H1 (cell line): ENCODE results near the gene COQ2. TPM values are rescaled to one million over a fixed set of nuclear protein-coding genes. Genes with fewer than 3 reads are reported as not detected.

Source experiments
- CTCF ChIA-PET: fragments of 300-600 bp; sonication (Branson Sonifier 250); formaldehyde crosslinking; loops from one replicate; lab custom pipeline; 2021; ENCODE audit not compliant: partially characterized antibody; lab: Charles Lee
- POLR2A ChIA-PET: fragments of 300-600 bp; sonication (Branson Sonifier 250); formaldehyde crosslinking; loops from one replicate; lab custom pipeline; 2021; ENCODE audit warnings: inconsistent platforms; ENCODE audit not compliant: partially characterized antibody; lab: Charles Lee
- DNase-seq, 2 experiments: peaks; one replicate each; pipeline versions ENCODE4 v3.0.0 to v3.0.0-alpha.2; 2010 to 2022; ENCODE audit warnings: low spot score in 2 of 2, low read depth in 1 of 2, mixed read lengths in 1 of 2
- FAIRE-seq: peaks from 2 replicates; lab custom pipeline; 2011; peaks lifted over from hg19 to GRCh38; lab: Jason Lieb, UNC
- H2AFZ ChIP-seq: 2 replicates; pipeline ENCODE4 v1.8.1; 2012; ENCODE audit warnings: low read length, inconsistent platforms
- H2AK5ac ChIP-seq: 2 replicates; pipeline ENCODE4 v1.6.1; 2013; ENCODE audit warnings: low read depth, low read length
- H2BK120ac ChIP-seq: replicated peaks from 2 replicates; pipeline ENCODE3; 2013; ENCODE audit warnings: low read depth, low read length, inconsistent platforms
- H2BK12ac ChIP-seq: 2 replicates; pipeline ENCODE4 v1.6.1; 2013; ENCODE audit warnings: low read depth, low read length
- H2BK15ac ChIP-seq: 2 replicates; pipeline ENCODE4 v1.6.1; 2013; ENCODE audit warnings: low read length
- H2BK20ac ChIP-seq: 2 replicates; pipeline ENCODE4 v1.6.1; 2013; ENCODE audit warnings: low read length
- H2BK5ac ChIP-seq: 2 replicates; pipeline ENCODE4 v1.6.1; 2013; ENCODE audit warnings: low read depth, low read length
- H3K14ac ChIP-seq: 2 replicates; pipeline ENCODE4 v1.6.1; 2013; ENCODE audit warnings: inconsistent platforms; ENCODE audit not compliant: insufficient read length
- H3K18ac ChIP-seq: 2 replicates; pipeline ENCODE4 v1.6.1; 2013; ENCODE audit warnings: low read length; ENCODE audit errors: extremely low read depth
- H3K23ac ChIP-seq: 2 replicates; pipeline ENCODE4 v1.6.1; 2013; ENCODE audit warnings: inconsistent platforms; ENCODE audit not compliant: insufficient read length
- H3K23me2 ChIP-seq: 2 replicates; pipeline ENCODE4 v1.6.1; 2013; ENCODE audit warnings: low read depth, low read length
- H3K27ac ChIP-seq: 2 replicates; pipeline ENCODE4 v1.6.1; 2011; ENCODE audit warnings: low read depth, low read length, inconsistent platforms
- H3K27me3 ChIP-seq, 4 experiments: replicated peaks in 1 of 4; 1 replicate in 1 of 4; 2 replicates in 3 of 4; pipeline versions ENCODE4 v1.6.1 to v1.8.1; 2011 to 2013; ENCODE audit warnings: low read length in 3 of 4, mild to moderate bottlenecking in 3 of 4, inconsistent platforms in 2 of 4, mixed read lengths in 2 of 4, moderate library complexity in 1 of 4; ENCODE audit not compliant: control insufficient read depth in 3 of 4, insufficient read depth in 3 of 4; ENCODE audit errors: extremely low read depth in 1 of 4
- H3K36me3 ChIP-seq, 4 experiments: 2 replicates each; pipeline versions ENCODE4 v1.6.1 to v1.8.1; 2011 to 2013; ENCODE audit warnings: mild to moderate bottlenecking in 4 of 4, low read length in 3 of 4, moderate library complexity in 2 of 4, control low read depth in 1 of 4, inconsistent platforms in 1 of 4; ENCODE audit not compliant: insufficient read depth in 4 of 4, control insufficient read depth in 2 of 4
- H3K4ac ChIP-seq: replicated peaks from 2 replicates; pipeline ENCODE3; 2013; ENCODE audit warnings: low read length, low read depth, mixed read lengths, inconsistent platforms; ENCODE audit not compliant: insufficient read length
- H3K4me1 ChIP-seq, 4 experiments: replicated peaks in 1 of 4; 1 replicate in 1 of 4; 2 replicates in 3 of 4; pipeline versions ENCODE4 v1.6.1 to v1.8.1; 2011 to 2013; ENCODE audit warnings: low read length in 3 of 4, inconsistent platforms in 2 of 4, mixed read lengths in 1 of 4; ENCODE audit not compliant: insufficient read depth in 4 of 4, control insufficient read depth in 3 of 4
- H3K4me2 ChIP-seq, 2 experiments: 2 replicates each; pipeline versions ENCODE4 v1.6.1 to v1.8.1; 2011 to 2013; ENCODE audit warnings: low read depth in 2 of 2, low read length in 2 of 2, control low read depth in 1 of 2, inconsistent platforms in 1 of 2, mild to moderate bottlenecking in 1 of 2; ENCODE audit not compliant: insufficient read depth in 1 of 2
- H3K4me3 ChIP-seq, 4 experiments: fragments of 200-600, 300-600 bp in 1 of 4; sonication (generic), shearing (Covaris generic), sonication (Bioruptor Twin) in 1 of 4; 2 replicates each; pipeline versions ENCODE4 v1.5.1 to v1.8.1; 2011 to 2016; ENCODE audit warnings: low read length in 4 of 4, low read depth in 3 of 4, control low read depth in 2 of 4, inconsistent platforms in 2 of 4, mild to moderate bottlenecking in 2 of 4, mixed read lengths in 1 of 4, moderate library complexity in 1 of 4; ENCODE audit not compliant: insufficient read depth in 2 of 4; ENCODE audit errors: extremely low read depth in 1 of 4
- H3K56ac ChIP-seq: replicated peaks from 2 replicates; pipeline ENCODE3; 2013; ENCODE audit warnings: low read depth, mild to moderate bottlenecking, mixed read lengths, low read length, inconsistent platforms; ENCODE audit not compliant: insufficient read length
- H3K79me1 ChIP-seq: 2 replicates; pipeline ENCODE4 v1.6.1; 2013; ENCODE audit warnings: low read depth, low read length, control low read depth
- H3K79me2 ChIP-seq, 2 experiments: 2 replicates each; pipeline versions ENCODE4 v1.6.1 to v1.8.1; 2012 to 2013; ENCODE audit warnings: low read length in 2 of 2, mild to moderate bottlenecking in 2 of 2, inconsistent platforms in 1 of 2; ENCODE audit not compliant: insufficient read depth in 2 of 2, control insufficient read depth in 1 of 2
- H3K9ac ChIP-seq, 4 experiments: replicated peaks in 1 of 4; 1 replicate in 1 of 4; 2 replicates in 3 of 4; pipeline versions ENCODE4 v1.6.1 to v1.8.1; 2011 to 2013; ENCODE audit warnings: low read depth in 3 of 4, low read length in 3 of 4, control low read depth in 2 of 4, mild to moderate bottlenecking in 2 of 4, moderate library complexity in 2 of 4, inconsistent platforms in 1 of 4; ENCODE audit errors: extremely low read depth in 1 of 4
- H3K9me3 ChIP-seq, 2 experiments: 2 replicates each; pipeline versions ENCODE4 v1.6.1 to v1.8.1; 2012 to 2013; ENCODE audit warnings: mild to moderate bottlenecking in 2 of 2, moderate library complexity in 2 of 2, control low read depth in 1 of 2, inconsistent platforms in 1 of 2, low read depth in 1 of 2, low read length in 1 of 2, mixed read lengths in 1 of 2; ENCODE audit not compliant: insufficient read depth in 2 of 2
- H4K20me1 ChIP-seq, 2 experiments: replicated peaks in 1 of 2; 2 replicates each; pipeline versions ENCODE3 to v1.8.1; 2011 to 2013; ENCODE audit warnings: inconsistent platforms in 2 of 2, low read length in 2 of 2, mild to moderate bottlenecking in 1 of 2; ENCODE audit not compliant: insufficient read depth in 2 of 2, control insufficient read depth in 1 of 2
- H4K5ac ChIP-seq: 2 replicates; pipeline ENCODE4 v1.6.1; 2013; ENCODE audit warnings: low read length, low read depth, mixed read lengths, inconsistent platforms; ENCODE audit not compliant: insufficient read length
- H4K8ac ChIP-seq: 2 replicates; pipeline ENCODE4 v1.8.0; 2013; ENCODE audit warnings: mild to moderate bottlenecking, moderate library complexity, low read length, inconsistent platforms; ENCODE audit not compliant: insufficient read depth; ENCODE audit errors: extremely low read depth
- H4K91ac ChIP-seq: replicated peaks from 2 replicates; pipeline ENCODE3; 2013; ENCODE audit warnings: low read length, mixed read lengths, inconsistent platforms; ENCODE audit not compliant: insufficient read length
- ASH2L ChIP-seq: fragments of 200-600, 300-600 bp; sonication (generic); IDR thresholded peaks from one replicate; pipeline ENCODE4 v1.7.1; 2017; ENCODE audit warnings: low read length
- CBX5 ChIP-seq: fragments of 300-800, 300-1000 bp; sonication (generic); IDR thresholded peaks from 2 replicates; pipeline ENCODE4 v1.7.1; 2016; ENCODE audit warnings: antibody characterized with exemption, low read length, low read depth
- CEBPB ChIP-seq: IDR thresholded peaks from 2 replicates; pipeline ENCODE4 v1.6.1; 2012; ENCODE audit warnings: low read depth, low read length
- EP300 ChIP-seq, 2 experiments: IDR thresholded peaks; 1 replicate in 1 of 2; 2 replicates in 1 of 2; pipeline ENCODE4 v1.6.1; 2011 to 2012; ENCODE audit warnings: low read depth in 2 of 2, low read length in 2 of 2, mild to moderate bottlenecking in 2 of 2, borderline replicate concordance in 1 of 2, inconsistent platforms in 1 of 2, moderate library complexity in 1 of 2
- EZH2 ChIP-seq: fragments of 200-600 bp; sonication (generic); IDR thresholded peaks from 2 replicates; pipeline ENCODE4 v1.7.1; 2012; ENCODE audit warnings: low read depth, mild to moderate bottlenecking, moderate library complexity, low read length, inconsistent platforms; ENCODE audit not compliant: severe bottlenecking
- HDAC6 ChIP-seq: IDR thresholded peaks from one replicate; pipeline ENCODE4 v1.7.1; 2012; ENCODE audit warnings: low read depth, mild to moderate bottlenecking, inconsistent platforms, low read length, moderate library complexity
- MAFK ChIP-seq: IDR thresholded peaks from 2 replicates; pipeline ENCODE4 v1.6.1; 2012; ENCODE audit warnings: low read depth, mild to moderate bottlenecking, improper control_type of control experiment, low read length
- NRF1 ChIP-seq: IDR thresholded peaks from 2 replicates; pipeline ENCODE4 v1.6.1; 2011; ENCODE audit warnings: mild to moderate bottlenecking, low read depth, low read length, improper control_type of control experiment
- RBBP5 ChIP-seq: IDR thresholded peaks from 2 replicates; pipeline ENCODE4 v1.7.1; 2012; ENCODE audit warnings: low read depth, mild to moderate bottlenecking, inconsistent platforms, low read length, moderate library complexity, borderline replicate concordance
- RXRA ChIP-seq: IDR thresholded peaks from 2 replicates; pipeline ENCODE4 v1.6.1; 2011; ENCODE audit warnings: low read depth, mild to moderate bottlenecking, low read length, moderate library complexity; ENCODE audit not compliant: insufficient read depth
- SIN3A ChIP-seq, 2 experiments: IDR thresholded peaks in 1 of 2; conservative IDR thresholded peaks in 1 of 2; 2 replicates each; pipeline ENCODE4 v1.6.1; 2011 to 2012; ENCODE audit warnings: low read length in 2 of 2, improper control_type of control experiment in 1 of 2, low read depth in 1 of 2, mild to moderate bottlenecking in 1 of 2
- SP2 ChIP-seq: IDR thresholded peaks from 2 replicates; pipeline ENCODE4 v1.6.1; 2012; ENCODE audit warnings: mild to moderate bottlenecking, low read length, inconsistent platforms
- SP4 ChIP-seq: IDR thresholded peaks from 2 replicates; pipeline ENCODE4 v1.6.1; 2012; ENCODE audit warnings: low read length, inconsistent platforms
- TAF1 ChIP-seq: IDR thresholded peaks from 2 replicates; pipeline ENCODE4 v1.6.1; 2011; ENCODE audit warnings: mild to moderate bottlenecking, low read depth, low read length
- WGBS, 2 experiments: shearing (Covaris generic) in 1 of 2; methylation state at CpG; one replicate each; pipeline versions ENCODE4 v1.1.6 to v1.1.7; 2013 to 2015; ENCODE audit warnings: low lambda C conversion rate in 2 of 2, mixed read lengths in 2 of 2, inconsistent platforms in 1 of 2, low coverage in 1 of 2, missing lambda C conversion rate in 1 of 2; ENCODE audit not compliant: insufficient replicate concordance in 2 of 2, insufficient coverage in 1 of 2, insufficient read length in 1 of 2; ENCODE audit errors: extremely low coverage in 1 of 2, missing lambda C conversion rate in 1 of 2; 5-methylcytosine and 5-hydroxymethylcytosine counted together
- polyA plus RNA-seq, 7 experiments: library from polyadenylated mRNA; depleted of rRNA in 3 of 7; stranded (reverse) in 5 of 7; unstranded in 2 of 7; fragments of >200 nt in 5 of 7; fragments of 200-250 nt in 2 of 7; gene quantifications; 1 replicate in 5 of 7; 2 replicates in 1 of 7; 4 replicates in 1 of 7; pipeline versions ENCODE4 v1.2.1 to v1.2.3, GENCODE V29; 2011 to 2013; ENCODE audit warnings: missing spikeins in 2 of 7, mixed read lengths in 2 of 7
- total RNA-seq: library from RNA; stranded (reverse); fragmentation: NEBNext Ultra II Directional; extraction: Animal tissue kit (Norgen Biotek cat#: 25700); gene quantifications from 2 replicates; pipeline ENCODE4 v1.2.1, GENCODE V29; 2021

The COQ2 gene
- total and polyA plus RNA-seq, 2 of the 8 experiments (the other 6 are each of a cell fraction or from before 2014, with no cell fraction given) = 21.5 to 22.9 TPM

- no peak overlapping the region for H2AFZ ChIP-seq
- H2BK15ac ChIP-seq = no peak overlapping the region
- H4K20me1 ChIP-seq = no peaks in the 10 kb centered on the region
- H2BK12ac ChIP-seq = no peak overlapping the region
- no peak overlapping the region for H2BK5ac ChIP-seq
- no peaks in the 10 kb centered on the region for H3K23me2 ChIP-seq
- no peak overlapping the region for H3K18ac ChIP-seq
- no peak overlapping the region for H3K14ac ChIP-seq
- TF ChIP-seq SP2 = no peak
- TF ChIP-seq NRF1 = no peak
- no peak for TF ChIP-seq ASH2L
- no peak for TF ChIP-seq RXRA
- TF ChIP-seq SP4 = no peak
- no peak for TF ChIP-seq MAFK
- no peak for TF ChIP-seq EP300 (IDR thresholded peaks at IDR 0.05; ENCODE audit: borderline replicate concordance in 1 of 2, low read depth in 2 of 2, low read length in 2 of 2)
- TF ChIP-seq HDAC6 = no peak
- TF ChIP-seq RBBP5 = no peak
- TF ChIP-seq CBX5 = no peak
- TF ChIP-seq CEBPB = no peak
- no peak for TF ChIP-seq TAF1
- TF ChIP-seq EZH2 = no peak
- TF ChIP-seq SIN3A (conservative IDR thresholded peaks at IDR 0.05 in 1 of 2, IDR thresholded peaks at IDR 0.05 in 1 of 2; ENCODE audit: low read depth in 1 of 2, low read length in 2 of 2) = no peak
- H2BK120ac ChIP-seq = no peak overlapping the region
- FAIRE-seq (no peak), DNase-seq (no peak)
- H2AK5ac ChIP-seq = no peak overlapping the region
- no peak overlapping the region for H4K5ac ChIP-seq
- WGBS, 2 experiments = 95% methylated on average over 3 of the region's 3 CpGs; no CpG with 5 or more reads in 1 of the 2 experiments
- no peaks in the 10 kb centered on the region for H3K79me1 ChIP-seq
- H3K79me2 ChIP-seq = no peaks in the 10 kb centered on the region
- no peak overlapping the region for H4K8ac ChIP-seq
- no peak overlapping the region for H3K27ac ChIP-seq
- no peak overlapping the region for H3K4me2 ChIP-seq
- H3K36me3 ChIP-seq = peaks cover 0 to 19% (median 2%) of the 10 kb centered on the region in 4 experiments; a peak in 4 of 8 replicates
- ChIA-PET CTCF (interaction anchor here (1.2 to 5.1 kb wide), 4 partner anchors 13 to 171 kb away, joined by 3 to 20 read pairs (median 11); partner anchors contain the start of gene COQ2), POLR2A (no interaction called here)
- no peak overlapping the region for H2BK20ac ChIP-seq
- H3K4me3 ChIP-seq = no peak overlapping the region
- no peaks in the 10 kb centered on the region for H3K4me1 ChIP-seq
- no peak overlapping the region for H4K91ac ChIP-seq
- no peaks in the 10 kb centered on the region for H3K9me3 ChIP-seq
- no peak overlapping the region for H3K56ac ChIP-seq
- no peak overlapping the region for H3K23ac ChIP-seq
- H3K4ac ChIP-seq = no peak overlapping the region
- no peaks in the 10 kb centered on the region for H3K27me3 ChIP-seq
- no peak overlapping the region for H3K9ac ChIP-seq
These were observed 16.6 kb downstream of the COQ2 start for GRCh38 chr4:83267830-83268475.
